GM12878 (cell line): ENCODE results near the gene RETREG3. TPM values are rescaled to one million over a fixed set of nuclear protein-coding genes. Genes with fewer than 3 reads are reported as not detected.

Experiments
- ATAC-seq: fragments of 200-7000 bp; cut with Tn5 transposase; 3 replicates; pipeline ENCODE4 v1.9.1; 2020; ENCODE audit warnings: mild to moderate bottlenecking, moderate library complexity
- BruUV-seq: library from RNA; stranded (reverse); fragments of 400-500 nt; replicated peaks from 2 replicates; lab custom pipeline; 2021; lab: Mats Ljungman, UMichigan
- CTCF ChIA-PET: fragments of 300-600 bp; sonication (Branson Sonifier 250); formaldehyde crosslinking; extraction: SDS; loops from one replicate; lab custom pipeline; 2021; ENCODE audit warnings: inconsistent platforms; lab: Yijun Ruan, JAX
- POLR2A ChIA-PET: fragments of 350-600 bp; formaldehyde crosslinking; extraction: SDS; loops from one replicate; lab custom pipeline; 2021; ENCODE audit warnings: inconsistent platforms; lab: Charles Lee
- RAD21 ChIA-PET: fragments of 300-600 bp; sonication (Branson Sonifier 250); formaldehyde crosslinking; loops from one replicate; lab custom pipeline; 2023; ENCODE audit warnings: antibody characterized with exemption; ENCODE audit not compliant: unreplicated experiment; lab: Charles Lee
- SMC1A ChIA-PET: fragments of 300-600 bp; sonication (Branson Sonifier 250); formaldehyde crosslinking; loops from one replicate; lab custom pipeline; 2023; ENCODE audit not compliant: unreplicated experiment, uncharacterized antibody; lab: Charles Lee
- DNase-seq: peaks from one replicate; pipeline ENCODE4 v3.0.0-alpha.2; 2011; ENCODE audit warnings: low read depth, low spot score
- FAIRE-seq: peaks from 3 replicates; lab custom pipeline; 2011; peaks lifted over from hg19 to GRCh38; lab: Jason Lieb, UNC
- H2AFZ ChIP-seq: 2 replicates; pipeline ENCODE4 v1.6.0; 2011; ENCODE audit warnings: low read depth, low read length, control low read depth; ENCODE audit not compliant: control insufficient read depth
- H3K27ac ChIP-seq: 2 replicates; pipeline ENCODE4 v1.5.1; 2011; ENCODE audit warnings: control low read depth; ENCODE audit not compliant: control insufficient read depth, insufficient read depth
- H3K27me3 ChIP-seq, 2 experiments: replicated peaks in 1 of 2; 2 replicates each; pipeline versions ENCODE4 v1.6.0 to v1.6.1; 2011; ENCODE audit warnings: low read length in 1 of 2; ENCODE audit not compliant: control insufficient read depth in 2 of 2, insufficient read depth in 2 of 2
- H3K36me3 ChIP-seq, 2 experiments: 2 replicates each; pipeline ENCODE4 v1.5.1; 2011; ENCODE audit warnings: low read length in 1 of 2; ENCODE audit not compliant: control insufficient read depth in 2 of 2, insufficient read depth in 2 of 2
- H3K4me1 ChIP-seq: 2 replicates; pipeline ENCODE4 v1.6.1; 2011; ENCODE audit warnings: mild to moderate bottlenecking, low read length, moderate library complexity, mixed read lengths; ENCODE audit not compliant: control insufficient read depth, insufficient read depth
- H3K4me2 ChIP-seq: 2 replicates; pipeline ENCODE4 v1.6.0; 2011; ENCODE audit warnings: control low read depth; ENCODE audit not compliant: control insufficient read depth, insufficient read depth
- H3K4me3 ChIP-seq: fragments of 200-600 bp; sonication (generic); 2 replicates; pipeline ENCODE4 v1.5.1; 2016
- H3K79me2 ChIP-seq: 2 replicates; pipeline ENCODE4 v1.6.0; 2011; ENCODE audit warnings: low read length; ENCODE audit not compliant: control insufficient read depth, insufficient read depth
- H3K9ac ChIP-seq: 2 replicates; pipeline ENCODE4 v1.8.0; 2011; ENCODE audit warnings: low read length, control low read depth, mixed read lengths; ENCODE audit not compliant: control insufficient read depth, insufficient read depth
- H3K9me3 ChIP-seq: replicated peaks from 3 replicates; pipeline ENCODE4 v1.5.1; 2011; ENCODE audit warnings: mild to moderate bottlenecking, low read length; ENCODE audit not compliant: control insufficient read depth, insufficient read depth
- H4K20me1 ChIP-seq: 2 replicates; pipeline ENCODE4 v1.6.0; 2011; ENCODE audit not compliant: control insufficient read depth, insufficient read depth
- BCL11A ChIP-seq: IDR thresholded peaks from 2 replicates; pipeline ENCODE4 v1.6.1; 2011; ENCODE audit warnings: low read depth, low read length
- BHLHE40 ChIP-seq, 2 experiments: fragments of 450-650 bp in 1 of 2; IDR thresholded peaks; 2 replicates each; pipeline ENCODE4 v1.6.1; 2011 to 2017; ENCODE audit warnings: low read depth in 2 of 2, borderline replicate concordance in 1 of 2, improper control_type of control experiment in 1 of 2, low read length in 1 of 2, mild to moderate bottlenecking in 1 of 2
- BRCA1 ChIP-seq: IDR thresholded peaks from 2 replicates; pipeline ENCODE4 v1.6.1; 2011; ENCODE audit warnings: low read depth, low read length, improper control_type of control experiment
- CBFB ChIP-seq: IDR thresholded peaks from 2 replicates; pipeline ENCODE4 v1.6.1; 2016; ENCODE audit warnings: antibody characterized with exemption, low read depth
- CREM ChIP-seq: IDR thresholded peaks from 2 replicates; pipeline ENCODE4 v1.6.1; 2014; ENCODE audit warnings: antibody characterized with exemption, low read depth
- DPF2 ChIP-seq: fragments of 450-650 bp; IDR thresholded peaks from 2 replicates; pipeline ENCODE4 v1.6.1; 2017; ENCODE audit warnings: mild to moderate bottlenecking
- IRF5 ChIP-seq: fragments of 450-650 bp; IDR thresholded peaks from 2 replicates; pipeline ENCODE4 v1.6.1; 2017; ENCODE audit warnings: borderline replicate concordance
- MEF2A ChIP-seq: IDR thresholded peaks from 2 replicates; pipeline ENCODE4 v1.6.1; 2011; ENCODE audit warnings: low read depth, mild to moderate bottlenecking, low read length, moderate library complexity; ENCODE audit not compliant: insufficient read depth
- NFIC ChIP-seq: IDR thresholded peaks from 2 replicates; pipeline ENCODE4 v1.6.1; 2012; ENCODE audit warnings: low read depth, mild to moderate bottlenecking, inconsistent platforms, low read length, moderate library complexity
- NFYB ChIP-seq: IDR thresholded peaks from 2 replicates; pipeline ENCODE4 v1.6.1; 2011; ENCODE audit warnings: low read depth, mild to moderate bottlenecking, low read length, improper control_type of control experiment, moderate library complexity; ENCODE audit not compliant: insufficient read depth
- PAX5 ChIP-seq: IDR thresholded peaks from 2 replicates; pipeline ENCODE4 v1.6.1; 2011; ENCODE audit warnings: low read depth, low read length, borderline replicate concordance
- PML ChIP-seq: IDR thresholded peaks from 2 replicates; pipeline ENCODE4 v1.6.1; 2012; ENCODE audit warnings: low read length, inconsistent platforms
- POLR2A ChIP-seq: IDR thresholded peaks from 2 replicates; pipeline ENCODE4 v1.6.1; 2011; ENCODE audit warnings: low read depth, mild to moderate bottlenecking, low read length
- POLR2AphosphoS5 ChIP-seq: IDR thresholded peaks from 2 replicates; pipeline ENCODE4 v1.6.1; 2011; ENCODE audit warnings: mild to moderate bottlenecking, low read length, inconsistent platforms
- SMAD1 ChIP-seq: fragments of 450-650 bp; IDR thresholded peaks from 2 replicates; pipeline ENCODE4 v1.6.1; 2018; ENCODE audit warnings: mild to moderate bottlenecking, low read depth; ENCODE audit not compliant: partially characterized antibody
- SMARCA5 ChIP-seq: fragments of 450-650 bp; IDR thresholded peaks from 2 replicates; pipeline ENCODE4 v1.6.1; 2017; ENCODE audit warnings: mild to moderate bottlenecking
- SREBF1 ChIP-seq: IDR thresholded peaks from 2 replicates; pipeline ENCODE4 v1.6.1; 2012; ENCODE audit warnings: mild to moderate bottlenecking, low read length
- SUPT20H ChIP-seq: IDR thresholded peaks from 2 replicates; pipeline ENCODE4 v1.6.1; 2011; ENCODE audit warnings: low read depth, mild to moderate bottlenecking, low read length, moderate library complexity, borderline replicate concordance; ENCODE audit not compliant: control insufficient read depth
- TAF1 ChIP-seq: IDR thresholded peaks from 2 replicates; pipeline ENCODE4 v1.6.1; 2011; ENCODE audit warnings: mild to moderate bottlenecking, low read depth, low read length, borderline replicate concordance
- TARDBP ChIP-seq: IDR thresholded peaks from 2 replicates; pipeline ENCODE4 v1.6.1; 2016; ENCODE audit warnings: borderline replicate concordance
- USF1 ChIP-seq: IDR thresholded peaks from 2 replicates; pipeline ENCODE4 v1.6.1; 2011; ENCODE audit warnings: borderline replicate concordance, low read depth, mild to moderate bottlenecking, moderate library complexity, mixed read lengths, low read length; ENCODE audit not compliant: insufficient read depth; ENCODE audit errors: extremely low read length
- ZNF217 ChIP-seq: fragments of 450-650 bp; IDR thresholded peaks from 2 replicates; pipeline ENCODE4 v1.6.1; 2017; ENCODE audit warnings: antibody characterized with exemption, mild to moderate bottlenecking
- WGBS: methylation state at CpG from one replicate; pipeline ENCODE4 v1.1.6; 2016; ENCODE audit warnings: low lambda C conversion rate; ENCODE audit not compliant: insufficient replicate concordance, insufficient coverage; ENCODE audit errors: missing lambda C conversion rate; 5-methylcytosine and 5-hydroxymethylcytosine counted together
- in situ Hi-C: fragments of 300-500 bp; cut with MboI; formaldehyde crosslinking; loops from 9 replicates; pipeline ENCODE4 v1.14.3; 2018; ENCODE audit warnings: mixed read lengths
- intact Hi-C: fragments of 100-400 bp; cut with micrococcal nuclease; formaldehyde crosslinking; loops from one replicate; pipeline ENCODE4 v1.14.2; 2022; ENCODE audit not compliant: unreplicated experiment
- polyA plus RNA-seq, 11 experiments: library from polyadenylated mRNA; depleted of rRNA in 4 of 11; unstranded in 6 of 11; stranded (reverse) in 5 of 11; fragments of >200 nt; fragmentation: Nextera tagmentation in 4 of 11; fragmentation: Illumina TruSeq in 1 of 11; extraction: Ambion mirVana in 4 of 11; extraction: Trizol in 1 of 11; gene quantifications; 1 replicate in 1 of 11; 2 replicates in 10 of 11; pipeline versions ENCODE4 v1.2.1 to v1.2.3, GENCODE V29; 2011 to 2016; ENCODE audit warnings: inconsistent platforms in 2 of 11, missing spikeins in 2 of 11, low read depth in 1 of 11
- total RNA-seq, 4 experiments: library from RNA; depleted of rRNA in 3 of 4; stranded (reverse); fragments of >200 nt in 3 of 4; fragmentation: Illumina TruSeq in 1 of 4; extraction: Trizol in 1 of 4; gene quantifications; 2 replicates each; pipeline versions ENCODE4 v1.2.1 to v1.2.3, GENCODE V29; 2013 to 2021

Gene RETREG3
- total and polyA plus RNA-seq, 10 of the 15 experiments (the other 5 are each of a cell fraction or from before 2014, with no cell fraction given): 7.0 to 50.6 (median 27.3) TPM

GRCh38 chr17:42536372-42537155, 72.6 kb downstream of the RETREG3 start (continued):
- TF ChIP-seq BRCA1 (no peak), POLR2AphosphoS5 (0 out of 2 replicates have a peak, but pooled peaks have one; percentile 31), CBFB (no peak), MEF2A (no peak)

GRCh38 chr17:42536048-42536371, 73.2 kb downstream of the RETREG3 start, which contains the start of gene NAGLU:
NAGLU (plus strand) TSS chr17:42536241; CDS start chr17:42536273, 32 bp downstream.
- SMC1A ChIA-PET: interaction anchor here (0.8 to 2.0 kb wide), 8 partner anchors 9 to 237 kb away, joined by 3 to 11 read pairs (median 4); partner anchors contain the start of genes MLX and VPS25
- intact Hi-C loops: loop anchor here (1.0 kb wide), 1 partner anchor 41 kb away; the partner anchor contains the start of gene PSMC3IP
- RAD21 ChIA-PET: interaction anchor here (0.6 to 3.4 kb wide), 8 partner anchors 9 to 415 kb away, joined by 3 to 17 read pairs (median 4); partner anchors contain the start of genes PLEKHH3 and PSMC3IP
- peak; percentile 73 for TF ChIP-seq POLR2A
- 0 out of 2 replicates have a peak, but pooled peaks have one; percentile 66 for TF ChIP-seq ZNF217
- no peak for TF ChIP-seq SMARCA5
- TF ChIP-seq TARDBP: no peak
- peak; percentile 68; the same call in 1 of the 2 replicates for TF ChIP-seq TAF1
- TF ChIP-seq USF1: peak; percentile 97
- TF ChIP-seq CREM: peak; percentile 41; the same call in 1 of the 2 replicates
- peak; percentile 58; the same call in 1 of the 2 replicates for TF ChIP-seq PAX5
- no peak for TF ChIP-seq IRF5
- no peak for TF ChIP-seq NFIC
- peak; percentile 12 for TF ChIP-seq SMAD1
- peak; percentile 98 to 99 for TF ChIP-seq BHLHE40 (IDR thresholded peaks at IDR 0.05; ENCODE audit: borderline replicate concordance in 1 of 2, low read depth in 2 of 2, low read length in 1 of 2)
- no peak for TF ChIP-seq SREBF1
- TF ChIP-seq DPF2: peak; percentile 80; the same call in 1 of the 2 replicates
- TF ChIP-seq CBFB: peak; percentile 80
- TF ChIP-seq PML: no peak
- TF ChIP-seq BCL11A: 0 out of 2 replicates have a peak, but pooled peaks have one; percentile 26
- TF ChIP-seq NFYB: peak; percentile 82
- no peak for TF ChIP-seq SUPT20H

More at GRCh38 chr17:42536048-42536371, 73.2 kb downstream of the RETREG3 start, which contains the start of gene NAGLU:
- H3K9ac ChIP-seq: peak within 1 kb of the TSS; percentile 81
- no peaks in the 10 kb centered on the region for H3K27me3 ChIP-seq
- ATAC-seq (peak; percentile 91), FAIRE-seq (peak; percentile 18), DNase-seq (peak; percentile 72)
- no peaks in the 10 kb centered on the region for H3K9me3 ChIP-seq
- ChIA-PET POLR2A (interaction anchor here (0.6 to 2.1 kb wide), 10 partner anchors 13 to 342 kb away, joined by 3 to 13 read pairs (median 3); partner anchors contain the start of genes GHDC and PLEKHH3), CTCF (interaction anchor here (0.5 to 3.1 kb wide), 12 partner anchors 12 to 402 kb away, joined by 3 to 21 read pairs (median 4); partner anchors contain the start of genes HSD17B1 and STAT3)
- H3K36me3 ChIP-seq: peaks cover 0 to 5% of the 10 kb centered on the region in 2 experiments; a peak in 2 of 4 replicates
- H3K4me2 ChIP-seq: peak within 1 kb of the TSS; percentile 98
- H3K27ac ChIP-seq: peak within 1 kb of the TSS; percentile 75
- H2AFZ ChIP-seq: peak within 1 kb of the TSS; percentile 81
- in situ Hi-C loops: no loop called here
- under 1% methylated on average over 24 of the region's 40 CpGs for WGBS
- BruUV-seq: no TSS peak
- peak within 1 kb of the TSS; percentile 77 for H3K4me3 ChIP-seq
- H3K4me1 ChIP-seq: peaks cover 19% of the 10 kb centered on the region
- peaks cover 13% of the 10 kb centered on the region for H3K79me2 ChIP-seq
- H4K20me1 ChIP-seq: no peaks in the 10 kb centered on the region
